ENCODE data around the gene KIAA0513. TPM values are rescaled to one million over a fixed set of nuclear protein-coding genes. Genes with fewer than 3 reads are reported as not detected.

KIAA0513 gene
- total RNA-seq, 4 donors from 2014 or later = 18.5 to 41.3 (median 34.5) TPM

DNA sequence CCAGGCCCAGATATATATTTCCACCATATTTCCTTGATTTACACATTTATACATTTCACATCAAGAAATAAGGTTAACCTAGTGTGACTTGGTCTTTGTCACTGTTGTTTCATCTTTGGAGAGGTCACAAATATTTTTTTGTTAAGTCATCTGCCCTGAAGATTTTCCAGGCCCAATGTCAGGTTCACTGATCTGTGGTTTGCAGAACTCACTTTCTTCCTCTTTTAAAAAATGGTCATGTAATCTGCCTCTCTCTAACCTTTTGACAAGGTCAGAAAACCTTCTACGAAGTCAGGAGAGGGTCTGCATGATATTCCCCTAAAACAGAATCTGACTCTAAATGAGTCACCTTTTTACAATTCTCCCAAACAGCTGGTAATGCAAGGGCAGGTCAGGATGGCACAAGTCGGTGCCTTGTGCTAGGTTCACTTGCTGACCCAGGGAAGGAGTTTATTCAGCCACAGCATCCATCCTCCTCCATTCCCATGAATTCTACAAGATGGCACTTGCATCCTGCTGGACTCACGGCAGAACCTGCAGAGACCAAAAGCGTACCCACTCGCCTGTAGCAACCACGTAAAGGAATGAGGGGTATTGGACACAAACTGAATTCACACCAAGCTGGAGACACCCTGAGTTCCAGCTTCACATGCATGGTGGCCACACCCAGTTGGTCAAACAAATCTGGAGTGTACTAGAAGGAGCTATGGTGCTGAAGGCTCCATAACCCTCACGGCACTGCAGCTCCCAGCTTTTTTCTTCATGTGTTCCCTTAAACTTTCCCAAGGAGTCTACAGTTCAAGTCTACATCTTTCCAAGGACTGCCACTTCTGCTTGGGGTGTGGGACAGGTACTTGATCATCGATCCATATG is 1.6 kb upstream of the KIAA0513 start:
- no peaks in the 10 kb centered on the region for H3K36me3 ChIP-seq
- peak; percentile 49 for DNase-seq
- intact Hi-C loops (cut with DNase I; ENCODE audit: low total_unique reads) = no loop called here
- WGBS, 2 donors (ENCODE audit: low coverage in 1 of 2) = 68% methylated on average over 3 to 8 of the region's 8 CpGs
- H3K9me3 ChIP-seq = no peaks in the 10 kb centered on the region
- no peaks in the 10 kb centered on the region for H3K27me3 ChIP-seq
- TF ChIP-seq, protein P1, sequence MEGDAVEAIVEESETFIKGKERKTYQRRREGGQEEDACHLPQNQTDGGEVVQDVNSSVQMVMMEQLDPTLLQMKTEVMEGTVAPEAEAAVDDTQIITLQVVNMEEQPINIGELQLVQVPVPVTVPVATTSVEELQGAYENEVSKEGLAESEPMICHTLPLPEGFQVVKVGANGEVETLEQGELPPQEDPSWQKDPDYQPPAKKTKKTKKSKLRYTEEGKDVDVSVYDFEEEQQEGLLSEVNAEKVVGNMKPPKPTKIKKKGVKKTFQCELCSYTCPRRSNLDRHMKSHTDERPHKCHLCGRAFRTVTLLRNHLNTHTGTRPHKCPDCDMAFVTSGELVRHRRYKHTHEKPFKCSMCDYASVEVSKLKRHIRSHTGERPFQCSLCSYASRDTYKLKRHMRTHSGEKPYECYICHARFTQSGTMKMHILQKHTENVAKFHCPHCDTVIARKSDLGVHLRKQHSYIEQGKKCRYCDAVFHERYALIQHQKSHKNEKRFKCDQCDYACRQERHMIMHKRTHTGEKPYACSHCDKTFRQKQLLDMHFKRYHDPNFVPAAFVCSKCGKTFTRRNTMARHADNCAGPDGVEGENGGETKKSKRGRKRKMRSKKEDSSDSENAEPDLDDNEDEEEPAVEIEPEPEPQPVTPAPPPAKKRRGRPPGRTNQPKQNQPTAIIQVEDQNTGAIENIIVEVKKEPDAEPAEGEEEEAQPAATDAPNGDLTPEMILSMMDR (IDR thresholded peaks at IDR 0.05) = no peak
- no peak for TF ChIP-seq EP300 (IDR thresholded peaks at IDR 0.05; ENCODE audit: low read depth)
- no peak for TF ChIP-seq POLR2A (IDR thresholded peaks at IDR 0.05)
- no peak for TF ChIP-seq POLR2AphosphoS5 (IDR thresholded peaks at IDR 0.05)
- peaks cover 7 to 47% (median 39%) of the 10 kb centered on the region in 4 donors for H3K4me1 ChIP-seq
- H3K27ac ChIP-seq = peak overlapping the region; percentile 91 to 95 (median 92)
- in situ Hi-C loops (cut with MboI; ENCODE audit: low pct_ligation_motif_present in 1 of 4, low pct_unique_long_range_greater_than_20kb in 1 of 4, low sequenced_read_pairs in 3 of 4) = no loop called here
- H3K4me3 ChIP-seq = no peak overlapping the region

DNA sequence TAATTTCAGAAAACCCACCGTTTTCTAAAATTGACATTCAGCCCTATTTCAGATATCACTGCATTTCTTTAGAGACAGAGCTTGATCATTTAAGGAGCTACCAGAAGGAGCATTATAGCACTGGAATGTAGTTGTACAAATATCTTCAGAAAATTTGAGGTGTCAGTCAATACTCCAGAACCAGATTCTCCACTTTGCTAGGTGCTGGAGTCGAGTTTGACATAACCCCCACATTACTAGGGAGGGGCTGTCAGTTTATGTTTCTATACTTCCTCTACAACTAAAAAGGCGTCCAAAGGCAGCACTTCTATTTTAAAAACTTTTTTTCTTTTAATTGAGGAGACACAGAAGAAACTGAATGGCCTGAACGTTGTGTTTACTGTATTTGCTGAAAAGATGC is 892 bp upstream of the KIAA0513 start:
- 31 to 37% methylated on average over 4 of the region's 4 CpGs for WGBS, 2 donors (ENCODE audit: low coverage in 1 of 2)
- in situ Hi-C loops (cut with MboI; ENCODE audit: low pct_ligation_motif_present in 1 of 4, low pct_unique_long_range_greater_than_20kb in 1 of 4, low sequenced_read_pairs in 3 of 4) = no loop called here

DNA sequence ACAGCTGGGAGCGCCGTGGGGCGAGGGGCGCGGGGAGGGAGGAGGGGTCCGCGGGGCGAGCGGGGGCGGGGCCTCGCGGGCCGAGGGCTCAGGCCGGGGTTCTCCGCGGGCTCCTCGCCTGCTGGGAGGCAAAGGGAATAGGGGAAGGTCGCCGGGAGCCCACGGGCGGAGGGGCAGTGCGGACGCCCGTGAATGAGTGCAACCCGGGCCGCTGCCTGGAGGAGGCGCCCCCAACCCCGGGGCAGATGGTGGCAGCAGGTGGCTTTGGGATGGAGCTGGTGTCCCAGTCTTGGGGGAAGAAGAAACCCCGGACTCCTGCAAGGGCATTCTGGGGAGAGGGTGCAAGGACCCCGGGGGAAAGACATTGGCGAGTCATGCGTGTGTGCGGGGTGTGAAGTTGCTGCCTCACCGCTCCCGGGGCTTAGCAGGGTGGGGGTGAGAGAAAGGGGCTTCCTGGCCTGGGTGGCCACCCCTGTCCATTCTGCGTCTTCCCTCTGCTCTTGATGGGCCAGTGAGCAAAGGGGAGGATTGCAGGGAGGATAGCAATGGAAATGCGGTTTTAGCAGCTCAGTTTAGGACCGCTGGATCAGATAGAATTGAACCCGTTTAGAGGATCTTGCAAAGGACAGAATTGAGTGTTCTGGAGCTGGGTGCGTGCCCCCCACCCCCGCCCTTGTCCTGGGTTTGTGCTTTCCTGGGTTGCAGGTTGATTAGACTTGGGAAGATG is 526 bp downstream of the KIAA0513 start:
- DNase-seq = peak; percentile 46
- Histone ChIP-seq H3K36me3 (no peaks in the 10 kb centered on the region), H3K27me3 (no peaks in the 10 kb centered on the region), H3K4me3 (peak overlapping the region; percentile 79 to 94 (median 90)), H3K9me3 (no peaks in the 10 kb centered on the region), H3K27ac (peak overlapping the region; percentile 91 to 95 (median 92)), H3K4me1 (peaks cover 7 to 52% (median 39%) of the 10 kb centered on the region in 4 donors)
- in situ Hi-C loops (cut with MboI; ENCODE audit: low pct_ligation_motif_present in 1 of 4, low pct_unique_long_range_greater_than_20kb in 1 of 4, low sequenced_read_pairs in 3 of 4) (no loop called here), intact Hi-C loops (cut with DNase I; ENCODE audit: low total_unique reads) (no loop called here)
- 5 to 13% methylated on average over 4 to 32 of the region's 41 CpGs for WGBS, 2 donors (ENCODE audit: low coverage in 1 of 2)
- no peak for TF ChIP-seq EP300 (IDR thresholded peaks at IDR 0.05; ENCODE audit: low read depth)
- TF ChIP-seq, protein P1 (IDR thresholded peaks at IDR 0.05) = peak in 2 of 5 experiments; percentile 26 to 33

More for the DNA sequence above, 892 bp upstream of the KIAA0513 start:
- no peaks in the 10 kb centered on the region for H3K36me3 ChIP-seq
- H3K27ac ChIP-seq = peak overlapping the region; percentile 91 to 95 (median 92)
- H3K4me1 ChIP-seq = peaks cover 7 to 52% (median 39%) of the 10 kb centered on the region in 4 donors
- intact Hi-C loops (cut with DNase I; ENCODE audit: low total_unique reads) = no loop called here
- H3K27me3 ChIP-seq = no peaks in the 10 kb centered on the region
- H3K9me3 ChIP-seq = no peaks in the 10 kb centered on the region
- TF ChIP-seq, protein P1 (IDR thresholded peaks at IDR 0.05) = no peak
- TF ChIP-seq EP300 (IDR thresholded peaks at IDR 0.05; ENCODE audit: low read depth) (no peak), POLR2AphosphoS5 (IDR thresholded peaks at IDR 0.05) (no peak), POLR2A (IDR thresholded peaks at IDR 0.05) (no peak)
- peak overlapping the region in 3 of 4 donors; percentile 88 to 94 (median 92) for H3K4me3 ChIP-seq
- DNase-seq = no peak
